Measurements from ENCODE around the gene PRRX2.

DNA sequence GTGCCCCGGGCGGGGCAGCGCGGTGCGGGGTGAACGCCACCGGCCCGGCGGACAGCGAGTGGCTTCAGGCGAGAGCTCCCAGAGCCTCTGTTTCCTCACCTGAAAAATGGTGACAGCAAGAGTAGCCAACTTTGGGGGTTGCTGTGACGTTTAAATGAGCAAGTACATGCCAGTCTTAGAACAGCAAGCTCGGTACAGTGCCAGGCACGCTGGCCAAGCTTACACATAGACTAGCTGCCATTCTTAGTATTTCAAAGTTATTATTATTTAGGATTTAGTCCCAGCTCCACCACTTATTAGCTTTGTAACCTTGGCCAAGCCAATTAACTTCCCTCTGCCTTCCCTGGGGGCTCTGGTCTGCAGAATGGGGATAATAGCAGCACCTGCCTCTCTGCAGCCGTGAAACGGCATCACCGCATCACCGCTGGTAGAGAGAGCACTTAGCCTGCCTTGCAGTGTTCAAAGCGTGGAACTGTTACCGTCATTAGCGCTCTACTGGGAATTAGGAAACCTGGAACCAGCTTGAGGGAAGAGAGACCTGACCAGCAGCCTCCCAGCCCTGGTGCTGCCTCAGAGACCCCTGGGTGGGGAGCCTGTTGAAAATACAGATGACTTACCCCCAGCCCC, 44.7 kb upstream of the PRRX2 start, which contains the start of gene C9orf50:
- no peak for TF ChIP-seq EZH2phosphoT487 (IDR thresholded peaks at IDR 0.05; ENCODE audit: insufficient read depth, low read depth)
- no peak for TF ChIP-seq EZH2 (IDR thresholded peaks at IDR 0.05; ENCODE audit: insufficient read depth, poor library complexity, severe bottlenecking)
